ENCODE measurements around the gene ANO6. TPM values are rescaled to one million over a fixed set of nuclear protein-coding genes. Genes with fewer than 3 reads are reported as not detected.

Gene ANO6
- total RNA-seq, 1 donor from 2014 or later, result 66.5 TPM

DNA sequence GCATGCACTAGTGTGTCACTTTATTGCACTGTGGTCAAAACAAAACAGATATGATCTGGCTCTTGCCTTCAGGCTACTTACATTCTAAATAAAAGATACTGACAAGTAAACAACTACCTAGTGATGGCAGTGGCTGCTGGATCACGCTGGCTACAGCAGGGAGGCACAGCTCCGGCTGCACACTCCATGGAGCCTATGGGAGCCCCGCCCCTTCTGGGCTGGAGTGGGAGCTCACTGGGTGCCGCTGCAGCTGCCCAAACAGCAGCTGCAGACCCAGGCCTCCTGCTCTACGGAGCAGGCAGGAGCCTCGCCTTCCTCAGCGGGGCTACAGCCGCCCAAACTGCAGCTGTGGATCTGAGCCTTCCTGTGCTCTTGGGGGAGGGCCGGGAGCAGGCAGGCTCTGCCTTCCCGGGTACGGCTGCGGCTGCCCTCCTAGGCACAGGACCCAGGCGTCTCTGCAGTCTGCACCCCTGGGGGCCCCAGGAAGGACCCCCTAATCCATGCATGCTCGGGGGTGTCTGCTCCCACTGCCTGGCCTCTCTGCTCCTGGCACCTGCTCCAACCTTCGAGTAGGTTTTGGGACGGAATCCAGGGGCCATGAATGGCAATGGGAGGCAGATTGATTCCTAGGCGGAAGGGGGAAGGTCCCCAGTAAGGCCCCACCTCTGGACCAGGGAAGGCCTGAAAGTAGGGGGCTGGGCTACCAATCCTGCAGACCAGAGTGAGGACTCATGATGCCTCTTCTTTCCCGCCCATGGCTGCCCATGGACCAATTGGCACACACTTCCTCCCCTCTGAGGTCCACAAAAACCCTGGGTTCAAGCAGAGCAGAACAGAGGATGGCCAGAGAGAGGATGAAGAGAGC lies 253.1 kb downstream of the ANO6 start:
- DNase-seq, result no peak

DNA sequence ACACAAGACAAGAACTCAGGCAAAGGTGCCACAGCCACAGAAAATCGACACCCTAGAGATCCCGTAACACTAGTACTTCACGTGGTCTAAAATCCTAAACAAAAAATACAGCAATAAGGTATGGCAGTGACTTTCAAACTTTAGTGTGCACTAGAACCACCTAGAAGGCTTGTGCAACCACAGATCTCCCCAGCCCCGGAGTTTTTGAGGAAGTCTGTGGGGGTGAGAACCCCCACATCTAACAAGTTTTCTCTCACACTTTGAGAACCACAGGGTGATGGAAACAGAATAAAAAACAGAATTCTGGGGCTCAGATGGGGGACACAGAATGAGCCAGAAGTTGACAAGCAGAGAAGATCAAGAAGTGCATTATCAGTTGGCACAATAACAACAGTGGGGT lies 254.0 kb downstream of the ANO6 start:
- DNase-seq, result no peak

DNA sequence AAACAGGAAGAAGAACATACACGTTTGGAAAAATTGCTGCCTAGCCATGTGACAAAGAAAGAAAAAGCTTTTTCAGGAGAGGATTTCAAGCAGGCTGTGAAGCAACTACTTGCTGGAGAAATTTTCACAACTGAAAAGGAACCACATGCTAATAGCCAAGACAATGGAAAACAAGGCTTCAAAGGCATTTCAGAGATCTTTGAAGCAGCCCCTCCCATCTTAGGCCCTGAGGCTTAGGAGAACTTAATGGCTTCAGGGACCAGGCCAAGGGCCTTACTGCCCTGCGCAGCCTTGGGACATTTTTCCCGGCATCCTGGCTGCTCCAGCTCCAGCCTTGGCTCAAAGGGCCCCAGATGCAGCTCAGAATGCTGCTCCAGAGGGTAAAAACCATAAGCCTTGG lies 257.7 kb downstream of the ANO6 start:
- no peak for DNase-seq

DNA sequence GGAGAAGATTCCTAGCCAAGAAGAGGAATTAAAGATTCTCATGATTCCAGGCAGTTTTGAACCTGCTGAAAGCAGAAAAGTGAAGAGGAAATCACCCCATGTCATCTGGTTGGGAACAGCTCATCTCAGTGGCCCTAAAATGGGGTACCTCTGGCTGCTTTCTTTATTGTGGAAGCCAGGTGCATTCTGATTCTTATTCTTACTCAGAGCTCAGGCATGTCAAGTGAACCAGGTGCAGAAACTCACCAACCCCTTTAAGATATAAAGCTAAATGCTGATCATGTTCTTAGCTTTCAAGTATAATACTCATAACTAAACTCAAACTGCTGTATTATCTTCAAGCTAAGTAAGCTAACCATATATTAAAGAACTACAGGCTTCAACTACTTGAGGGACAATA lies 259.7 kb downstream of the ANO6 start:
- DNase-seq, result no peak

DNA sequence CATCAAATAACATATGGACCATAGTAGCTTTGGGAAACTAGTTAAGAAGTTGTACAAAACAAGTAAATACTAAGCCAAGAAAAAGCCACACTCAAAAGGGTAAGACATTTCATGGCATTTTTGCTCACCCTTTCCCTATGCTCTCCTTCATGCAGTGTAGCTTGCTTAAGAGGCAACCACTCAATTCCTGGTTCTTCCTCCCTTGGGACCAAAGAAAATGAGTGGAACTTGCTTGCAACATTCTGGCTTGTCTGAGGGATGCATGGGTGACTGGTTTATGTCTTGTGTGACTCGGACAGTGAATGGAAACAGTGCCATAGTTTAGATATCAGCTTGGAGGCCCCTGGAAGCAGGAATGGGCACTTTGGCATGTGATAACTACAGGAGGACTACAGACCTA lies 261.6 kb downstream of the ANO6 start:
- DNase-seq, result no peak

DNA sequence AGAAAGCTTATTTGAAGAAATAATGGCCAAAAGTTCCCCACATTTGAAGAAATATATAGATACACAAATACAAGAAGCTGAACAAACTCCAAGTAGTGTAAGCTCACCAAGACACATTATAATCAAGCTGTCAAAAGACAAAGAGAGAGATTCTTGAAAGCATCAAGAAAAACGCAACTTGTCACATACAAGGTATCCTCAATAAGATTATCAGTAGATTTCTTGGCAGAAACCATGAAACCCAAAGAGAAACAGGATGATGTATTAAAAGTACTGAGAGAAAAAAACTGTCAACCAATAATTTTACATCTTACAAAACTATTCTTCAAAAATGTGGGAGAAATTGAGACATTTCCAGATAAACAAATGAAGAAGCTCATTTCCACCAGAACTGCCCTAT lies 263.0 kb downstream of the ANO6 start:
- no peak for DNase-seq

DNA sequence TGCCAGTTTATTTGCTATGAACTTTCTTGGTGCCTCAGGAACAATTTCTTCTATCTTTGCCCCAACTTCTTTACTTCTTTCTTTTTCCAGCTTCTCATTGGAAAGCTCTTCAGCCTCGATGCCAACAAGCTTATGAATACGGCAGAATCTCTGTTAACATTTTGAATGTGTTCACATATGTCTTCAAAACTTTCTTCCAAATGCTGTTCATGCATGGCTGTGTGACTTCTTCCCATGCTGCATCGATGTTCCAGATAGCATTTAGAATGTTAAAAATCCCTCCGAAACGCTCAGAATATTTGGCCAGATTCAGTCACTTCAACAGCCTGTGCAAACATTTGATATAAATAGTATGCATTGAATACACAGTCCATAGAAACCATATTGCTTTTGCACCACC lies 265.9 kb downstream of the ANO6 start:
- DNase-seq, result no peak

DNA sequence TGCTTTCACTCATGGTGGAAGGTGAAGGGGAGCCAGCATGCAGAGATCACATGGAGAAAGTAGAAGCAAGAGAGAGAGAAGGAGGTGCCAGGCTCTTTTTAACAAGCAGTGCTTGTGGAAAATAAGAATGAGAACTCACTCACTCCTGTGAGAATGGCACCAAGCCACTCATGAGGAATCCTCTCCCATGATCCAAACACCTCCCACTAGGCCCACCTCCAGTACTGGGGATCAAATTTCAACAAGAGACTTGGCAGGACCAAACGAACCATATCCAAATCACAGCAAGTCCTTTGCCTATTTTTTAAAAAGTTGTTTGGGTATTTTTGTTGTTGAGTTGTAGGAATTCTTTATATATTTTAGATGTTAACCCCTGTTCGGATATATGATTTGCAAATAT lies 267.7 kb downstream of the ANO6 start:
- DNase-seq, result no peak

Other genes with a start within 250 kb of the ANO6 start
- gene DBX2, start 165.0 kb upstream of the ANO6 start, total RNA-seq, result not detected in 2 replicates